22Rv1 (cell line): ENCODE results near the gene SP1.

Experiments
- H3K27ac ChIP-seq: fragments of 450-650 bp; 2 replicates; pipeline ENCODE4 v1.5.1; 2017
- ZFX ChIP-seq: fragments of 450-650 bp; IDR thresholded peaks from 2 replicates; pipeline ENCODE4 v1.6.1; 2017; ENCODE audit warnings: antibody characterized with exemption, borderline replicate concordance
- TF ChIP-seq, protein P1 (sequence below): fragments of 450-650 bp; IDR thresholded peaks from 2 replicates; pipeline ENCODE4 v1.5.1; 2017; ENCODE audit warnings: mild to moderate bottlenecking

Gene SP1

DNA sequence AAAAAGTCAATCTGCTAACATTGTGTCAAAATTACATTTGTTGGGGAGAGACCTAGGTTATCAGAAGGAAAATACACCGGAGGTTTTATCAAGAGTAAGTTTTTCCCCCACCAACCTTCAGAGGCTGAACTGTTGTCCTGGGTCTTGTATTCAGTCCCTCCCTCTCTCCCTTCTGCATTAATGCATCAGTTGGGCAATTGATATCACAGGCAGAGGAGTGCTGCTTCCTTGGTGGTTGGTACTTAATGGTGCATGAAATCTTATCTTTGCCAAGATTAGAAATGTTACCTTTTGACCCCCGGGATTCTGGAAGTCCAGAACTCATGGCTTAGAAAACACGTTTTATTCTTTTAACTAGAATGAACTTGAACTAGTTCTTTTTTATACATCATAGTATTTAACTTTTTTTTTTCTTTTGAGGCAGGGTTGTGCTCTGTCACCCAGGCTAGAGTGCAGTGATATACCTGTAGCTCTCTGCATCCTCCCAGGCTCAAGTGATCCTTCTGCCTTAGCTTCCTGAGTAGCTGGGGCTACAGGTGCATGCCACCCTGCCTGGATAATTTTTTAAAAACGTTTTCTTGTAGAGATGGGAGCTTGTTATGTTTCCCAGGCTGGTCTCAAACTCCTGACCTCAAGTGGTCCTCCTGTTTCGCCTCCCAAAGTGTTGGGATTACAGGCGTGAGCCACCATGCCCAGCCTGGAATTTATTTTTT, 76.8 kb downstream of the SP1 start:
- TF ChIP-seq, protein P1, sequence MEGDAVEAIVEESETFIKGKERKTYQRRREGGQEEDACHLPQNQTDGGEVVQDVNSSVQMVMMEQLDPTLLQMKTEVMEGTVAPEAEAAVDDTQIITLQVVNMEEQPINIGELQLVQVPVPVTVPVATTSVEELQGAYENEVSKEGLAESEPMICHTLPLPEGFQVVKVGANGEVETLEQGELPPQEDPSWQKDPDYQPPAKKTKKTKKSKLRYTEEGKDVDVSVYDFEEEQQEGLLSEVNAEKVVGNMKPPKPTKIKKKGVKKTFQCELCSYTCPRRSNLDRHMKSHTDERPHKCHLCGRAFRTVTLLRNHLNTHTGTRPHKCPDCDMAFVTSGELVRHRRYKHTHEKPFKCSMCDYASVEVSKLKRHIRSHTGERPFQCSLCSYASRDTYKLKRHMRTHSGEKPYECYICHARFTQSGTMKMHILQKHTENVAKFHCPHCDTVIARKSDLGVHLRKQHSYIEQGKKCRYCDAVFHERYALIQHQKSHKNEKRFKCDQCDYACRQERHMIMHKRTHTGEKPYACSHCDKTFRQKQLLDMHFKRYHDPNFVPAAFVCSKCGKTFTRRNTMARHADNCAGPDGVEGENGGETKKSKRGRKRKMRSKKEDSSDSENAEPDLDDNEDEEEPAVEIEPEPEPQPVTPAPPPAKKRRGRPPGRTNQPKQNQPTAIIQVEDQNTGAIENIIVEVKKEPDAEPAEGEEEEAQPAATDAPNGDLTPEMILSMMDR = no peak
- TF ChIP-seq ZFX = no peak
- H3K27ac ChIP-seq = no peak overlapping the region

DNA sequence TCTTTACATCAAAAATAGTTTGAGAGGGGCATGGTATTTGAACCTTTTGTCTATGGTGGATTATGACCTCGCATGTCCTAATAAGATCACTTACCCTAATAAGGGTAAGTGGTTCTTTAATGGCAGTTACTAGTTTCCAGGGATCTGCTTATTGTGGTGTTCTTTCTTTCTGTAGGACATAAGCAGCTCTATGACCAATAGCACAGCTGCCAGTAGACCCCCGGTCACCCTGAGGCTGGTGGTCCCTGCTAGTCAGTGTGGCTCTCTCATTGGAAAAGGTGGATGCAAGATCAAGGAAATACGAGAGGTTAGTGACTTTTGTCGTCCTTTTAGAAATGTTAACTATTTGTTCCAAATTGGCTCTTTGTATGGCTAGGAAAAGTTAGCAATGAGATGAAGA, 79.1 kb downstream of the SP1 start:
- TF ChIP-seq ZFX = no peak
- TF ChIP-seq, protein P1 = no peak
- H3K27ac ChIP-seq = no peak overlapping the region

DNA sequence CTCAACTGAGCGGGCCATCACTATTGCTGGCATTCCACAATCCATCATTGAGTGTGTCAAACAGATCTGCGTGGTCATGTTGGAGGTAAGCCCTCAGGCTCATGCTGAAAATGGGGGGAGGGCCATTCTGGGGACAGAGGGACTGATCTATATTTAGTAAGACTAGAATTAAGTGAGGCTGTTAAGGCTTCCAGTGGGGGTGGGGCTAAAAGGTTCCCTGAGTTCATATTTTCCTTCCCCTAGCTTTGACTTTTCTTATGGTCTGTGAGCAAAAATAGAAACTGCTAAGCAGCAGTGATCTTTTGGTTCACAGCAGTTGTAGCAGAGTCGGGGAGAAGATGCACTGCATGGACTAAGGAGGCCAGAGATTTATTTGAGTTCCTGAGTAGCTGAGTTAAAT, 81.1 kb downstream of the SP1 start:
- TF ChIP-seq ZFX = no peak
- TF ChIP-seq, protein P1 = no peak
- no peak overlapping the region for H3K27ac ChIP-seq

DNA sequence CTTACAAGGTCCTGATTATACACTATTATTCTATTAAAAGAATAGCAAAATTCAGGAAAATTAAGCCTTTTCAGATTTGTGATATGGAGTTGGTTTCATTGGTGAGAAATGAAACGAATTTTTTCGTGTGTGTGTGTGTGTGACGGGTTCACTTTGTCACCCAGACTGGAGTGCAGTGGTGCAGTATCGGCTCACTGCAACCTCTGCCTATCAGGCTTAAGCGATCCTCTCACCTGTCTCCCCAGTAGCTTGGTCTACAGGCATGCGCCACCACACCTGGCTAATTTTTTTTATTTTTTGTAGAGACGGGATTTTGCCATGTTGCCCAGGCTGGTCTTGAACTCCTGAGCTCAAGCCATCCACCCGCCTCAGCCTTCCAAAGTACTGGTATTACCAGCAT, 81.6 kb downstream of the SP1 start:
- H3K27ac ChIP-seq = no peak overlapping the region
- no peak for TF ChIP-seq ZFX
- TF ChIP-seq, protein P1 = no peak

DNA sequence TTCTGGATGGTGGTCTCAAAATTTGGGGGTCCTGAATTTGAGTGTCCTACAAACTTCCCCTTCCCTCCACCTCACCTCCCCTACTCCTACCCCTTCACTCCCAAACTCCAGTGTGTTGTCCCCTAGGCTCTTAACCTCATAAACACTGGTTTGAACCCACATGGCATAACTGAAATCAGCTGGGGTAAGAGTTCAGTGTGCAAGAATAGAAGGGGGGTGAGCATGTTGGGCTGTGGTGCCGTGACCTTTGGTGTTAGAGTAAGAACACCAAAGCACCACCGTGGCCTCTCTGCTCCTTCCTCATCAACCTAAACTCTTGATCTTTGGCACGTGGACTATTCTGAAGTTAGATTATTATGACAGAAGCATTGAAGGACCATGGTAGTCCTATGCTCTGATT, 83.0 kb downstream of the SP1 start:
- TF ChIP-seq, protein P1 = no peak
- TF ChIP-seq ZFX = no peak
- peak overlapping the region; percentile 19; the same call in 1 of the 2 replicates for H3K27ac ChIP-seq

DNA sequence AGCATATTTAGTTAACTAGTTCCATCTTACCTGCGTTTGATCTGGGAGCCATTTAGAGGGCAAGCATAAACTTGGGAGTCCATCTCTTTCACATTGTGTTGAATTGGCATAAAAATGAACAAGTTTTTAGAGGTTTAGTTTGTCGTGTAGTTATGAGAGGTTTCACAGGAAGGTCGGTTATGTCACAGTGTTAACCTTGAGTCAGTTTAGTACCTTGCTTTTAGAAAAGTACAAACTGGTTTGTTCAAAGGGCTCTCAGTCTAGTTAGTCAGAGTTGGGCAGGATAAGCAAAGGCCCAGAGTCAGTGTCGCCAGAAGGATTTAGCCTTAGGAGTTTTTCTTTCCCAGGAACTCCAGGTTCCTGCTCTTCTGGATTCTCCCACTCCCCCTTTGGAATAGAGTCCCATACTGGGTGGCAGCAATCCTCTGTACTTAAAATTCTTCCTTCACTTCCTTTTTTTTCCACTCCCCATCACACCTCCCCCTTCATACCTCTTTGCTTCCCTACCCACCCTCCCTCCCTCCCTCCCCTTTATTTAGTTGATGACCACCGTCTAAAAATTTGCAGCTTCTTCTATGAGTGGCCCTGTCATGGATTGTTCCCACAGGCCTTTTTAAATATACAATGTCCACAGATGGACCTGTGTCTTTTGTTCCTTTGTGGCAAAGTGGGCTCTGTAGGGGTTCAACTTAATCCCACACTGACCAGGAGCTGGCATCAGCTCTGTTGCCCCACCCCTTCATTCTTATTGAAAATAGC, 84.0 kb downstream of the SP1 start:
- H3K27ac ChIP-seq = no peak overlapping the region
- TF ChIP-seq, protein P1 = no peak
- TF ChIP-seq ZFX = no peak

DNA sequence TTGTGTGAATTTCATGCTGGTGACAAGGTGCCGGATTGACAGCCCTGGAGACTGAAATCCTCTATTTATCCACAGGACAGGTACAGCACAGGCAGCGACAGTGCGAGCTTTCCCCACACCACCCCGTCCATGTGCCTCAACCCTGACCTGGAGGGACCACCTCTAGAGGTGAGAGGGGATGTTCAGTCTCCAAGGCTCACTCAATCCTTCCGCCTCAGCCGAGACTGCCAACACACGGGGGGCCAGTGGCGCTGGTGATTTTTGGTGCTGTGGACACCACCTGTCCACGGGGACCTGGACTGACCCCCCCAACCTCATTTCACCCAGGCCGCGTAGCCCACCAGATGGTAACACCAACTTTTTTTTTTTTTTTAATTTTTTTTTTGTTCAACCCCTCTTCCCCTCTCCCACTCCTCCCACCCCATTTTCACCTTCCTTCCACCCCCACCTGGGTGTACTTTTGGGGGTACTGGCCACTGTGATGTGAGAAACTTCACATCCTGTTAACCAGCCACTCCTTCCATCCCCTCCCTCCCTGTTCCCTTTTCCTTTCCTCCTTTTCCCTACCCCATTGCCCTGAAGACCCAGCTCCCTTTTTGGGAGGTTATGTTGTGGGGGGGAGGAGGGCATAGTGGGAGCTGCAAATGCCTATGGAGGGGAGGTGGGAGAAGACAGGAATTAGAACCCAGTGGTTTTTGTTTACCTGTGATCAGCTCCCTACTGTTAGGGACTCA, 84.9 kb downstream of the SP1 start:
- 0 out of 2 replicates have a peak overlapping the region, but pooled peaks have one; percentile 3 for H3K27ac ChIP-seq

More for the DNA sequence above, 84.9 kb downstream of the SP1 start:
- no peak for TF ChIP-seq ZFX
- TF ChIP-seq, protein P1 = no peak
